Transverse colon (tissue), 4 donors: ENCODE data around the gene DNAJC8. TPM values are rescaled to one million over a fixed set of nuclear protein-coding genes. Genes with fewer than 3 reads are reported as not detected.
A peak's percentile ranks its signal among the peaks of the same experiment; 100 is the strongest.

Experiments
- DNase-seq: peaks from one replicate; pipeline ENCODE4 v3.0.0-alpha.2; 2019
- H3K27ac ChIP-seq, 4 donors: fragments of 200-600 bp; sonication (generic); 2 replicates each; pipeline ENCODE4 v1.5.1; 2016 to 2018; ENCODE audit warnings: inconsistent platforms in 4 of 4
- H3K27me3 ChIP-seq: fragments of 200-600 bp; sonication (generic); 2 replicates; pipeline ENCODE4 v1.5.1; 2017; ENCODE audit warnings: inconsistent platforms
- H3K36me3 ChIP-seq, 4 donors: fragments of 200-600 bp; sonication (generic); 2 replicates each; pipeline ENCODE4 v1.5.1; 2017 to 2019; ENCODE audit warnings: inconsistent platforms in 4 of 4
- H3K4me1 ChIP-seq, 4 donors: fragments of 200-600 bp; sonication (generic); 2 replicates each; pipeline ENCODE4 v1.5.1; 2017 to 2020; ENCODE audit warnings: inconsistent platforms in 4 of 4
- H3K4me3 ChIP-seq, 4 donors: fragments of 200-600 bp; sonication (generic); 1 replicate in 1 of 4; 2 replicates in 3 of 4; pipeline versions ENCODE4 v1.5.1 to v1.6.1; 2017 to 2019; ENCODE audit warnings: inconsistent platforms in 4 of 4
- H3K9me3 ChIP-seq, 2 donors: fragments of 200-600 bp; sonication (generic); 2 replicates each; pipeline ENCODE4 v1.5.1; 2017 to 2019; ENCODE audit warnings: inconsistent platforms in 2 of 2
- CTCF ChIP-seq, 5 experiments: fragments of 200-600 bp in 3 of 5; fragments of 450-650 bp in 2 of 5; sonication (generic) in 3 of 5; IDR thresholded peaks; 1 replicate in 2 of 5; 2 replicates in 3 of 5; pipeline ENCODE4 v1.5.1; 2016 to 2017; ENCODE audit warnings: antibody characterized with exemption in 5 of 5, inconsistent platforms in 3 of 5, mild to moderate bottlenecking in 2 of 5, moderate library complexity in 1 of 5
- EP300 ChIP-seq: sonication (generic); formaldehyde crosslinking; IDR thresholded peaks from one replicate; pipeline ENCODE4 v1.6.1; 2017; ENCODE audit warnings: antibody characterized with exemption, low read depth
- POLR2A ChIP-seq: fragments of 450-650 bp; IDR thresholded peaks from one replicate; pipeline ENCODE4 v1.6.1; 2016; ENCODE audit warnings: antibody characterized with exemption, mild to moderate bottlenecking, moderate library complexity
- POLR2AphosphoS5 ChIP-seq, 3 donors: sonication (generic); formaldehyde crosslinking; IDR thresholded peaks; one replicate each; pipeline ENCODE4 v1.6.1; 2016; ENCODE audit warnings: antibody characterized with exemption in 3 of 3
- WGBS, 2 donors: methylation state at CpG; one replicate each; pipeline ENCODE4 v1.1.5; 2018; ENCODE audit warnings: low coverage in 1 of 2; 5-methylcytosine and 5-hydroxymethylcytosine counted together
- in situ Hi-C, 4 donors: fragments of 200-750 bp; cut with MboI; loops; one replicate each; pipeline versions ENCODE4 v1.15.0 to v1.15.1; 2017; ENCODE audit warnings: low sequenced_read_pairs in 3 of 4, low pct_ligation_motif_present in 1 of 4, low pct_unique_long_range_greater_than_20kb in 1 of 4
- intact Hi-C: fragments of 100-400 bp; cut with DNase I; formaldehyde crosslinking; loops from one replicate; pipeline ENCODE4 v1.15.1; 2023; ENCODE audit warnings: low total_unique reads
- total RNA-seq, 4 donors: library from RNA; depleted of rRNA; stranded (reverse); fragments of >200 nt; gene quantifications; one replicate each; pipeline ENCODE4 v1.1.0, GENCODE V29; 2016

The DNAJC8 gene
- total RNA-seq, 4 donors from 2014 or later: 33.3 to 68.7 (median 46.8) TPM

GRCh38 chr1:28178690-28179485 lies 53.9 kb downstream of the DNAJC8 start:
- WGBS, 2 donors: 88 to 90% methylated on average over 7 to 15 of the region's 15 CpGs
- Histone ChIP-seq H3K36me3 (no peaks in the 10 kb centered on the region), H3K4me1 (peaks cover 0 to 11% (median 2%) of the 10 kb centered on the region in 4 donors), H3K4me3 (no peak overlapping the region), H3K27ac (no peak overlapping the region), H3K9me3 (no peaks in the 10 kb centered on the region), H3K27me3 (no peaks in the 10 kb centered on the region)
- no peak for TF ChIP-seq EP300
- no peak for TF ChIP-seq POLR2A
- no peak for TF ChIP-seq CTCF (IDR thresholded peaks at IDR 0.05)
- no peak for TF ChIP-seq POLR2AphosphoS5 (IDR thresholded peaks at IDR 0.05)
- in situ Hi-C loops: no loop called here
- intact Hi-C loops: no loop called here
- no peak for DNase-seq

- Histone ChIP-seq H3K9me3 (no peaks in the 10 kb centered on the region), H3K4me1 (peaks cover 0 to 32% (median 17%) of the 10 kb centered on the region in 4 donors), H3K27me3 (no peaks in the 10 kb centered on the region), H3K36me3 (no peaks in the 10 kb centered on the region), H3K27ac (peak within 1 kb of the TSS; percentile 55 to 74 (median 68)), H3K4me3 (peak within 1 kb of the TSS in 1 of 4 donors; percentile 31)
- TF ChIP-seq POLR2A: peak; percentile 28
- TF ChIP-seq EP300: no peak
- TF ChIP-seq CTCF (IDR thresholded peaks at IDR 0.05): no peak
- peak in 2 of 3 donors; percentile 28 to 64 for TF ChIP-seq POLR2AphosphoS5 (IDR thresholded peaks at IDR 0.05)
- intact Hi-C loops: no loop called here
- in situ Hi-C loops: no loop called here
- 63 to 71% methylated on average over 12 to 18 of the region's 18 CpGs for WGBS, 2 donors
- peak; percentile 41 for DNase-seq
These were observed 56.0 kb downstream of the DNAJC8 start, which contains the start of gene PTAFR for GRCh38 chr1:28176492-28177470. Gene PTAFR (minus strand): TSS chr1:28176690. CDS start chr1:28151021, 25,669 bp downstream.

GRCh38 chr1:28175955-28176485 lies 56.8 kb downstream of the DNAJC8 start:
- in situ Hi-C loops (no loop called here), intact Hi-C loops (no loop called here)
- TF ChIP-seq CTCF (IDR thresholded peaks at IDR 0.05): no peak
- TF ChIP-seq POLR2A: no peak
- no peak for TF ChIP-seq POLR2AphosphoS5 (IDR thresholded peaks at IDR 0.05)
- TF ChIP-seq EP300: no peak
- 83% methylated on average over 8 of the region's 8 CpGs; no CpG with 5 or more reads in 1 of the 2 donors for WGBS, 2 donors
- Histone ChIP-seq H3K36me3 (no peaks in the 10 kb centered on the region), H3K9me3 (no peaks in the 10 kb centered on the region), H3K4me1 (peaks cover 0 to 35% (median 22%) of the 10 kb centered on the region in 4 donors), H3K4me3 (peak overlapping the region in 1 of 4 donors; percentile 31), H3K27ac (peak overlapping the region; percentile 55 to 74 (median 68)), H3K27me3 (no peaks in the 10 kb centered on the region)
- no peak for DNase-seq
